CD14-positive monocyte (primary cell): Measurements from ENCODE around the gene STAT4. TPM values are rescaled to one million over a fixed set of nuclear protein-coding genes. Genes with fewer than 3 reads are reported as not detected.

Experiments used
- DNase-seq, 3 donors: peaks; one replicate each; pipeline ENCODE4 v3.0.0-alpha.2; 2011 to 2022
- H2AFZ ChIP-seq: 2 replicates; pipeline ENCODE4 v1.6.0; 2012; ENCODE audit warnings: mild to moderate bottlenecking, low read depth, low read length, inconsistent platforms; ENCODE audit not compliant: insufficient read depth, poor library complexity, severe bottlenecking
- H3K27ac ChIP-seq, 2 donors: 1 replicate in 1 of 2; 2 replicates in 1 of 2; pipeline ENCODE4 v1.5.1; 2012 to 2013; ENCODE audit warnings: low read length in 2 of 2, control low read depth in 1 of 2, inconsistent platforms in 1 of 2, low read depth in 1 of 2, mild to moderate bottlenecking in 1 of 2
- H3K27me3 ChIP-seq, 2 donors: one replicate each; pipeline versions ENCODE4 v1.6.0 to v1.6.1; 2011 to 2013; ENCODE audit warnings: low read length in 2 of 2; ENCODE audit not compliant: control insufficient read depth in 2 of 2, insufficient read depth in 2 of 2
- H3K36me3 ChIP-seq, 2 donors: replicated peaks in 1 of 2; 1 replicate in 1 of 2; 2 replicates in 1 of 2; pipeline versions ENCODE4 v1.5.1 to v1.6.1; 2012 to 2013; ENCODE audit warnings: low read length in 2 of 2, control low read depth in 1 of 2, inconsistent platforms in 1 of 2, mild to moderate bottlenecking in 1 of 2; ENCODE audit not compliant: insufficient read depth in 2 of 2, control insufficient read depth in 1 of 2
- H3K4me1 ChIP-seq, 2 donors: 1 replicate in 1 of 2; 2 replicates in 1 of 2; pipeline versions ENCODE4 v1.5.1 to v1.6.1; 2012 to 2013; ENCODE audit warnings: low read length in 2 of 2, control low read depth in 1 of 2, inconsistent platforms in 1 of 2, mild to moderate bottlenecking in 1 of 2, moderate library complexity in 1 of 2; ENCODE audit not compliant: insufficient read depth in 2 of 2, control insufficient read depth in 1 of 2
- H3K4me2 ChIP-seq: replicated peaks from 2 replicates; pipeline ENCODE3; 2012; ENCODE audit warnings: low read length, moderate library complexity, mild to moderate bottlenecking; ENCODE audit not compliant: poor library complexity, severe bottlenecking; ENCODE audit errors: extremely low read depth
- H3K4me3 ChIP-seq, 3 experiments: fragments of 200-600 bp in 1 of 3; sonication (generic) in 1 of 3; replicated peaks in 1 of 3; 1 replicate in 2 of 3; 2 replicates in 1 of 3; pipeline ENCODE4 v1.5.1; 2011 to 2013; ENCODE audit warnings: low read length in 3 of 3, mild to moderate bottlenecking in 3 of 3, control low read depth in 2 of 3, low read depth in 2 of 3, inconsistent platforms in 1 of 3, moderate library complexity in 1 of 3
- H3K79me2 ChIP-seq: 2 replicates; pipeline ENCODE4 v1.6.0; 2012; ENCODE audit warnings: mild to moderate bottlenecking, control low read depth, inconsistent platforms, low read length, moderate library complexity; ENCODE audit not compliant: insufficient read depth
- H3K9ac ChIP-seq: 2 replicates; pipeline ENCODE4 v1.6.0; 2017; ENCODE audit warnings: low read length, mild to moderate bottlenecking; ENCODE audit not compliant: insufficient read depth, poor library complexity, severe bottlenecking
- H3K9me3 ChIP-seq, 2 donors: replicated peaks in 1 of 2; 1 replicate in 1 of 2; 2 replicates in 1 of 2; pipeline versions ENCODE4 v1.5.1 to v1.6.1; 2012 to 2013; ENCODE audit warnings: low read length in 2 of 2, control low read depth in 1 of 2; ENCODE audit not compliant: control insufficient read depth in 1 of 2, insufficient read depth in 1 of 2
- H4K20me1 ChIP-seq: 2 replicates; pipeline ENCODE4 v1.6.0; 2012; ENCODE audit warnings: mild to moderate bottlenecking, low read length, control low read depth, moderate library complexity; ENCODE audit not compliant: insufficient read depth
- H3K27ac Mint-ChIP-seq, 7 donors: one replicate each; pipeline ENCODE4 v1.8.0; 2020; ENCODE audit warnings: mild to moderate bottlenecking in 7 of 7, mixed read lengths in 7 of 7, moderate library complexity in 6 of 7, inconsistent platforms in 2 of 7
- H3K27me3 Mint-ChIP-seq, 3 donors: one replicate each; pipeline ENCODE4 v1.8.0; 2021 to 2022; ENCODE audit warnings: low read depth in 3 of 3, mild to moderate bottlenecking in 3 of 3, mixed read lengths in 3 of 3, moderate library complexity in 3 of 3, inconsistent platforms in 1 of 3
- H3K36me3 Mint-ChIP-seq, 2 donors: one replicate each; pipeline ENCODE4 v1.8.0; 2020; ENCODE audit warnings: mixed read lengths in 2 of 2, inconsistent platforms in 1 of 2, mild to moderate bottlenecking in 1 of 2
- H3K4me1 Mint-ChIP-seq: one replicate; pipeline ENCODE4 v1.8.0; 2020; ENCODE audit warnings: mild to moderate bottlenecking, mixed read lengths
- H3K4me3 Mint-ChIP-seq, 2 donors: one replicate each; pipeline ENCODE4 v1.8.0; 2020; ENCODE audit warnings: mild to moderate bottlenecking in 2 of 2, mixed read lengths in 2 of 2, moderate library complexity in 1 of 2
- H3K9me3 Mint-ChIP-seq, 7 donors: one replicate each; pipeline ENCODE4 v1.8.0; 2020 to 2022; ENCODE audit warnings: mixed read lengths in 7 of 7, mild to moderate bottlenecking in 6 of 7, moderate library complexity in 6 of 7, inconsistent platforms in 2 of 7
- CTCF ChIP-seq: fragments of 200-600 bp; IDR thresholded peaks from one replicate; pipeline ENCODE4 v1.8.0; 2022; ENCODE audit warnings: antibody characterized with exemption, mild to moderate bottlenecking
- WGBS: methylation state at CpG from one replicate; pipeline ENCODE4 v1.1.5; 2013; ENCODE audit warnings: missing lambda C conversion rate; ENCODE audit not compliant: insufficient coverage; 5-methylcytosine and 5-hydroxymethylcytosine counted together
- intact Hi-C, 2 donors: fragments of 100-400 bp; cut with micrococcal nuclease; formaldehyde crosslinking; loops; one replicate each; pipeline versions ENCODE4 v1.15.0 to v1.15.1; 2023
- polyA plus RNA-seq, 3 donors: library from polyadenylated mRNA; depleted of rRNA in 1 of 3; unstranded in 2 of 3; stranded (reverse) in 1 of 3; fragments of 300-500 nt in 2 of 3; fragments of >200 nt in 1 of 3; fragmentation: Illumina TruSeq in 2 of 3; gene quantifications; 1 replicate in 2 of 3; 2 replicates in 1 of 3; pipeline ENCODE4 v1.2.3, GENCODE V29; 2012 to 2021

Gene STAT4
- polyA plus RNA-seq, 3 donors: 0.31 to 0.52 (median 0.31) TPM

DNA sequence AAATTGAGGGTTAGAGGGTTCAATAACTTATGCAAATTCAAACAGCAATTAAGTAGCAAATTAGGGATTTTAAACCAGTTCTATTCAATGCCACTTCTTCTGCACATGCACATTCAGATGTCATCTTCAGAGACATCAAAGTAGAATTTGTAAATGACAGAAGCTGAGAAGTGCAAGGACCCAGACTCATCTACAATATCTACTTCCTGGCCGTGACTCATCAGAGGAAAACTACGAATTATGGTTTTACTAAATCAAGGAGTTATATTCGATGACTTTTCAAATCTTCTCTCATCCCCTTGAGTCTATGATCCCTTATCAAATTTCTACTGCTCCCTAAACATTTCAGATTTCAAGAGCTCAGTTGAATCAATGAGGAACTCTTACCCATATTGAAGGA lies 20.0 kb upstream of the STAT4 start:
- H3K79me2 ChIP-seq: no peaks in the 10 kb centered on the region
- Mint-ChIP-seq H3K9me3 (no peaks in the 10 kb centered on the region), H3K4me3 (no peak overlapping the region), H3K36me3 (no peaks in the 10 kb centered on the region), H3K27me3 (peaks cover 0 to 2% (median 0%) of the 10 kb centered on the region in 3 donors), H3K27ac (no peak overlapping the region), H3K4me1 (no peaks in the 10 kb centered on the region)
- no peaks in the 10 kb centered on the region for H3K36me3 ChIP-seq
- H3K27me3 ChIP-seq: no peaks in the 10 kb centered on the region
- H3K4me1 ChIP-seq: no peaks in the 10 kb centered on the region
- H3K27ac ChIP-seq: no peak overlapping the region
- H4K20me1 ChIP-seq: no peaks in the 10 kb centered on the region
- no peak overlapping the region for H2AFZ ChIP-seq
- no peak overlapping the region for H3K4me3 ChIP-seq
- TF ChIP-seq CTCF: no peak
- H3K9me3 ChIP-seq: no peaks in the 10 kb centered on the region
- intact Hi-C loops: no loop called here
- no CpG with 5 or more reads among the region's 3 CpGs for WGBS
- no peak overlapping the region for H3K9ac ChIP-seq
- H3K4me2 ChIP-seq: no peak overlapping the region
- DNase-seq: no peak

- no peak overlapping the region for H3K27ac Mint-ChIP-seq
- DNase-seq: no peak
- no peaks in the 10 kb centered on the region for H3K36me3 Mint-ChIP-seq
- Histone ChIP-seq H3K36me3 (no peaks in the 10 kb centered on the region), H3K4me1 (no peaks in the 10 kb centered on the region), H4K20me1 (no peaks in the 10 kb centered on the region), H2AFZ (no peak overlapping the region), H3K9ac (no peak overlapping the region), H3K9me3 (no peaks in the 10 kb centered on the region), H3K79me2 (no peaks in the 10 kb centered on the region), H3K27ac (no peak overlapping the region), H3K4me2 (no peak overlapping the region), H3K27me3 (no peaks in the 10 kb centered on the region), H3K4me3 (no peak overlapping the region)
- H3K9me3 Mint-ChIP-seq: no peaks in the 10 kb centered on the region
- TF ChIP-seq CTCF: no peak
- intact Hi-C loops: no loop called here
- 86% methylated on average over 1 of the region's 1 CpG for WGBS
- H3K4me3 Mint-ChIP-seq: no peak overlapping the region
- peaks cover under 1% of the 10 kb centered on the region for H3K4me1 Mint-ChIP-seq
- peaks cover 0 to 2% (median 0%) of the 10 kb centered on the region in 3 donors for H3K27me3 Mint-ChIP-seq
These were observed 19.5 kb upstream of the STAT4 start for GRCh38 chr2:191170301-191170636.
